Activated CD4-positive, alpha-beta T cell treated with anti-CD3 and anti-CD28 coated beads, Interleukin-2, amount 10 ng/mL, durations not matched to agents 7 days and 5 days (primary cell): ENCODE measurements around the gene CLRN2. TPM values are rescaled to one million over a fixed set of nuclear protein-coding genes. Genes with fewer than 3 reads are reported as not detected.
A peak's percentile ranks its signal among the peaks of the same experiment; 100 is the strongest.

Experiments used
- CTCF ChIA-PET: fragments of 350-600 bp; sonication (Branson Sonifier 250); formaldehyde crosslinking; loops from one replicate; lab custom pipeline; 2021; ENCODE audit warnings: antibody characterized with exemption; lab: Charles Lee
- POLR2A ChIA-PET: fragments of 350-600 bp; sonication (Branson Sonifier 250); formaldehyde crosslinking; loops from one replicate; lab custom pipeline; 2021; ENCODE audit warnings: antibody characterized with exemption; lab: Charles Lee
- DNase-seq: peaks from one replicate; pipeline ENCODE4 v3.0.0-alpha.2; 2020
- H3K27ac Mint-ChIP-seq: one replicate; pipeline ENCODE4 v1.8.0; 2021; ENCODE audit warnings: mild to moderate bottlenecking, moderate library complexity, mixed read lengths
- H3K27me3 Mint-ChIP-seq: one replicate; pipeline ENCODE4 v1.8.0; 2021; ENCODE audit warnings: mixed read lengths
- H3K36me3 Mint-ChIP-seq: one replicate; pipeline ENCODE4 v1.8.0; 2021; ENCODE audit warnings: low read depth, mixed read lengths
- H3K4me1 Mint-ChIP-seq: one replicate; pipeline ENCODE4 v1.8.0; 2021; ENCODE audit warnings: mixed read lengths
- H3K4me3 Mint-ChIP-seq: one replicate; pipeline ENCODE4 v1.8.0; 2021; ENCODE audit warnings: mild to moderate bottlenecking, moderate library complexity, mixed read lengths
- H3K9me3 Mint-ChIP-seq: one replicate; pipeline ENCODE4 v1.8.0; 2021; ENCODE audit warnings: mixed read lengths
- total RNA-seq, 2 experiments: library from RNA; stranded (reverse); gene quantifications; one replicate each; pipeline ENCODE4 v1.2.3, GENCODE V29; 2021

Gene CLRN2
- total RNA-seq, 2 experiments from 2014 or later, result not detected

DNA sequence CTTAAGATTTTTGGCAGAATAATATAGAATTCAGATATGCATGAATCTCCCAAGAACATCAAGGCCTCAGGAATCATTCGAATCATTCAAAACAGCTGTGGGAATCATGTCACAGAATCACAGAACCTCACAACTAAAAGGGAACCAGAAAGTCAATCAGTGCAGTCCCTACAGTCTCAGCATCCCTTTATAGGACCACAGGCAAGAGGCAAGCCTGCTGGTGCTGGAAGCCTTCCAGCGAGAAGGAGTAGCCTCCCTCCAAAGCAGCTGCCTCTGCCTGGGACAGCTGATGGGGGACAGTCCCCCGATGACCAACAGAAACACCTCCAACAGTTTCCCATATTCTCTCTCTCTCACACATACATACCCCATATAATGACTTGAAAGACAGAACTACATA lies 23.8 kb upstream of the CLRN2 start:
- H3K27me3 Mint-ChIP-seq, result no peaks in the 10 kb centered on the region
- peaks cover 38% of the 10 kb centered on the region for H3K36me3 Mint-ChIP-seq
- no peak overlapping the region for H3K4me3 Mint-ChIP-seq
- H3K4me1 Mint-ChIP-seq, result peaks cover 6% of the 10 kb centered on the region
- no peak overlapping the region for H3K27ac Mint-ChIP-seq
- ChIA-PET CTCF (no interaction called here), POLR2A (no interaction called here)
- no peaks in the 10 kb centered on the region for H3K9me3 Mint-ChIP-seq
- DNase-seq, result no peak

GRCh38 chr4:17492058-17492741 lies 22.8 kb upstream of the CLRN2 start:
- CTCF ChIA-PET, result interaction anchor here (0.6 kb wide), 1 partner anchor 20 kb away, joined by 3 read pairs; no protein-coding TSS in a partner anchor
- Mint-ChIP-seq H3K27me3 (no peaks in the 10 kb centered on the region), H3K9me3 (no peaks in the 10 kb centered on the region)

DNA sequence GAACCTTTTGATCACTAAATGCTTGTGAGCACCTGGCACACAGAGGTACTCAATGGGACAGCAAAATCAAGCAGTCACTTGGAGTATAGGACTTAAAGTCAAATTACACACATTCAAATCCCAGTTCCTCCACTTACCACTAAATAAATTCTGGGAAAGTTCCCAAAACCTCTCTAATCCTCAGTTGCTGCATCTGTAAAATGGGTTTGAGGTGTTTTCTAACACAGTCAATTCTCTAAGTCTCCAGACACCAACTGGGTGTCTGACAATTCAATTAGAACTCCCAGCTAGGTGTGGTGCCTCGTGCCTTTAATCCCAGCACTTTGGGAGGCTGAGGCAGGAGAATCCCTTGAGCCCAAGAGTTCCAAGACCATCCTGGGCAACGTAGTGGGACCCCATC lies 22.1 kb upstream of the CLRN2 start:
- no peak for DNase-seq
- Mint-ChIP-seq H3K4me1 (peaks cover 6% of the 10 kb centered on the region), H3K4me3 (no peak overlapping the region), H3K36me3 (peaks cover 31% of the 10 kb centered on the region), H3K9me3 (no peaks in the 10 kb centered on the region), H3K27me3 (no peaks in the 10 kb centered on the region), H3K27ac (no peak overlapping the region)
- ChIA-PET POLR2A (no interaction called here), CTCF (interaction anchor here (0.6 kb wide), 1 partner anchor 20 kb away, joined by 3 read pairs; no protein-coding TSS in a partner anchor)

More at GRCh38 chr4:17492058-17492741, 22.8 kb upstream of the CLRN2 start:
- Mint-ChIP-seq H3K4me1 (peaks cover 6% of the 10 kb centered on the region), H3K36me3 (peaks cover 31% of the 10 kb centered on the region), H3K27ac (no peak overlapping the region), H3K4me3 (no peak overlapping the region)
- no peak for DNase-seq
- POLR2A ChIA-PET, result no interaction called here

DNA sequence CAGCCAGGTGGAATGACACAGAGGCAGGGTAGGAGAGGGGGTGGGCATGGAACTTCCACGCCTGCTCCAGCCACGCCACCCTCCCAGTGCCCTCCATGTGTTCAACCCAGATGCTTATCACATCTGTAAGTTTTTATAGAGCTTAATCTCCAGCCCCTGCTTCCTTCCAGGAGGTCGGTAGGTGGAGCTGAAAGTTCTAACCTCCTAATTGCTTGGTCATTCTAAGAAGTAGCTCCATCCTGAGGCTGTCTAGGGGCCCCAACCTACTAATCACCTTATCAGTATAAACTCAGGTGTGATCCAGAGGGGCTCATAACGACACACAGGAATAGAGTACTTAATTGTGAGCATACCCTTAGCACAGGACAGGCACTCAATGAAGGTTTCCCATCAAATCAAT lies 21.3 kb upstream of the CLRN2 start:
- no peaks in the 10 kb centered on the region for H3K27me3 Mint-ChIP-seq
- peaks cover 28% of the 10 kb centered on the region for H3K36me3 Mint-ChIP-seq
- DNase-seq, result no peak
- ChIA-PET CTCF (interaction anchor here (1.1 kb wide), 1 partner anchor 16 kb away, joined by 4 read pairs; no protein-coding TSS in a partner anchor), POLR2A (no interaction called here)
- peaks cover 6% of the 10 kb centered on the region for H3K4me1 Mint-ChIP-seq
- H3K4me3 Mint-ChIP-seq, result no peak overlapping the region
- no peaks in the 10 kb centered on the region for H3K9me3 Mint-ChIP-seq
- no peak overlapping the region for H3K27ac Mint-ChIP-seq

GRCh38 chr4:17494258-17495190 lies 20.4 kb upstream of the CLRN2 start:
- H3K27me3 Mint-ChIP-seq, result no peaks in the 10 kb centered on the region
- CTCF ChIA-PET, result interaction anchor here (1.0 to 1.1 kb wide), 2 partner anchors 9 to 15 kb away, joined by 3 to 4 read pairs; no protein-coding TSS in a partner anchor
- no peak overlapping the region for H3K4me3 Mint-ChIP-seq
- peaks cover 5% of the 10 kb centered on the region for H3K4me1 Mint-ChIP-seq
- no peaks in the 10 kb centered on the region for H3K9me3 Mint-ChIP-seq
- POLR2A ChIA-PET, result no interaction called here
- DNase-seq, result no peak
- H3K36me3 Mint-ChIP-seq, result peaks cover 21% of the 10 kb centered on the region
- no peak overlapping the region for H3K27ac Mint-ChIP-seq

GRCh38 chr4:17497890-17498523 lies 17.0 kb upstream of the CLRN2 start:
- CTCF ChIA-PET, result interaction anchor here (0.5 to 1.4 kb wide), 3 partner anchors 12 to 173 kb away, joined by 3 read pairs; no protein-coding TSS in a partner anchor
- no peak for DNase-seq
- H3K36me3 Mint-ChIP-seq, result peaks cover 25% of the 10 kb centered on the region
- POLR2A ChIA-PET, result no interaction called here
- H3K9me3 Mint-ChIP-seq, result no peaks in the 10 kb centered on the region
- no peak overlapping the region for H3K4me3 Mint-ChIP-seq
- no peaks in the 10 kb centered on the region for H3K27me3 Mint-ChIP-seq
- H3K4me1 Mint-ChIP-seq, result peaks cover 12% of the 10 kb centered on the region
- no peak overlapping the region for H3K27ac Mint-ChIP-seq

- Mint-ChIP-seq H3K4me3 (no peak overlapping the region), H3K4me1 (peaks cover 14% of the 10 kb centered on the region), H3K36me3 (peaks cover 34% of the 10 kb centered on the region), H3K9me3 (no peaks in the 10 kb centered on the region), H3K27me3 (no peaks in the 10 kb centered on the region), H3K27ac (no peak overlapping the region)
- ChIA-PET POLR2A (no interaction called here), CTCF (no interaction called here)
- DNase-seq, result no peak
Measured at GRCh38 chr4:17500574-17500973, 14.4 kb upstream of the CLRN2 start.

- ChIA-PET POLR2A (no interaction called here), CTCF (no interaction called here)
- DNase-seq, result no peak
- Mint-ChIP-seq H3K36me3 (peaks cover 41% of the 10 kb centered on the region), H3K4me3 (no peak overlapping the region), H3K27ac (no peak overlapping the region), H3K4me1 (peaks cover 14% of the 10 kb centered on the region), H3K27me3 (no peaks in the 10 kb centered on the region), H3K9me3 (no peaks in the 10 kb centered on the region)
Measured at GRCh38 chr4:17502756-17503155, 12.2 kb upstream of the CLRN2 start.

- Mint-ChIP-seq H3K9me3 (no peaks in the 10 kb centered on the region), H3K4me3 (no peak overlapping the region), H3K4me1 (peaks cover 14% of the 10 kb centered on the region), H3K27me3 (no peaks in the 10 kb centered on the region), H3K36me3 (peaks cover 43% of the 10 kb centered on the region), H3K27ac (no peak overlapping the region)
- ChIA-PET POLR2A (no interaction called here), CTCF (interaction anchor here (1.0 kb wide), 2 partner anchors 9 kb away, joined by 3 read pairs; no protein-coding TSS in a partner anchor)
- DNase-seq, result no peak
Measured at GRCh38 chr4:17504081-17504480, 10.9 kb upstream of the CLRN2 start.

- no peak overlapping the region for H3K27ac Mint-ChIP-seq
- no peak for DNase-seq
- H3K9me3 Mint-ChIP-seq, result no peaks in the 10 kb centered on the region
- peaks cover 13% of the 10 kb centered on the region for H3K36me3 Mint-ChIP-seq
- ChIA-PET CTCF (interaction anchor here (1.3 to 1.5 kb wide), 3 partner anchors 13 to 39 kb away, joined by 3 to 4 read pairs (median 4); no protein-coding TSS in a partner anchor), POLR2A (no interaction called here)
- H3K27me3 Mint-ChIP-seq, result peaks cover 3% of the 10 kb centered on the region
- H3K4me1 Mint-ChIP-seq, result peaks cover 27% of the 10 kb centered on the region
- peak overlapping the region; percentile 90 for H3K4me3 Mint-ChIP-seq
Measured at GRCh38 chr4:17510582-17510981, 4.4 kb upstream of the CLRN2 start.

DNA sequence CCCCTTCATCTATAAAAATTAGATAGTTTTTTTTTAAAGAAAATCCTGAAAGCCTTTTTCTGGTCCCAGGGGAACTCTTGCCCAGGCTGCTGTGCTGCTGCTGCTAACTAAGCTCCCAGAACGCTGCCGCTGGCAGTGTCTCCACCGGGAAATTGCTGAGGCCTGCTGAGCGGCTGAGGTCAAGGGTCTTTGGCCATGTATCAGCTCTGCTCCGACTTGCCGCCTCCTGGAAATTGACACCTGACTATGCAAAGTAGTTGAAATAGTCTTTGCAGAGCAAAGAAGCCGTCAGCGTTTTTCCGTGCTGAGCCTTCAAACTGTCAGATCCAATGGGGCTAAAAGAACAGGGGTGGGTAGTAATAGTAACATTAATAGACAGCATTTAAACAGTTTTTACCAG lies 3.9 kb upstream of the CLRN2 start:
- peaks cover 3% of the 10 kb centered on the region for H3K27me3 Mint-ChIP-seq
- peaks cover 27% of the 10 kb centered on the region for H3K4me1 Mint-ChIP-seq
- peak overlapping the region; percentile 93 for H3K27ac Mint-ChIP-seq
- no peaks in the 10 kb centered on the region for H3K9me3 Mint-ChIP-seq
- CTCF ChIA-PET, result interaction anchor here (1.5 kb wide), 1 partner anchor 13 kb away, joined by 3 read pairs; no protein-coding TSS in a partner anchor
- POLR2A ChIA-PET, result no interaction called here
- peaks cover 10% of the 10 kb centered on the region for H3K36me3 Mint-ChIP-seq
- DNase-seq, result no peak
- peak overlapping the region; percentile 90 for H3K4me3 Mint-ChIP-seq

DNA sequence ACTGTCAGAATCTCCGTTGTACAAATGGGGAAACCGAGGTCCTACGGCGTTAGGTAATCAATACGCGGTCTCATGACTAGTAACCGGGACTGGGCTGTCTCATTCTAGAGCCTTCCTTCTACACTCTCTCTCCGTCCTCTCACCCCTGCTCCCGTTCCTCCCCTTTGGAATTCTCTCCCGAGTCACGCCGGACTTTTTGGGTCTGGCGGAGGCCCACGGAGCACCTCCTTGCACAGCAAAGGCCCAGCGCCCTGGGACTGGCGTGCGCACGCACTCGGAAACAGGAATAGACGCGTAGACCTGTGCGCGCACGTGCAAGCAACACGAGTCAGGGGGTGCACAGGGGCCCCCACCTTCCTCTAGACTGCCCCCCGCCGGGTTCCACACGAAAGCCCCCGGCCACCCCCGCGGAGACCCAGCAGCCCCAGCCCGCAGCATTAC lies 3.4 kb upstream of the CLRN2 start:
- H3K36me3 Mint-ChIP-seq, result peaks cover 10% of the 10 kb centered on the region
- H3K9me3 Mint-ChIP-seq, result no peaks in the 10 kb centered on the region
- H3K4me1 Mint-ChIP-seq, result peaks cover 27% of the 10 kb centered on the region
- ChIA-PET CTCF (interaction anchor here (1.1 kb wide), 1 partner anchor 148 kb away, joined by 3 read pairs; no protein-coding TSS in a partner anchor), POLR2A (no interaction called here)
- H3K27ac Mint-ChIP-seq, result peak overlapping the region; percentile 93
- DNase-seq, result peak; percentile 57
- peak overlapping the region; percentile 90 for H3K4me3 Mint-ChIP-seq
- H3K27me3 Mint-ChIP-seq, result peaks cover 4% of the 10 kb centered on the region
